HTR-8/SVneo (cell line): Measurements from ENCODE around the gene SESN3.

ENCODE experiments used
- DNase-seq: peaks from one replicate; pipeline ENCODE4 v3.0.0; 2011; ENCODE audit warnings: low spot score, mixed read lengths; ENCODE audit not compliant: insufficient read length
- FAIRE-seq: peaks from 2 replicates; lab custom pipeline; 2011; peaks lifted over from hg19 to GRCh38; lab: Jason Lieb, UNC

SESN3 gene

GRCh38 chr11:95135880-95136279 lies 95.1 kb downstream of the SESN3 start:
- FAIRE-seq, result no peak
- DNase-seq, result no peak

- FAIRE-seq, result no peak
- DNase-seq, result no peak
Observed at GRCh38 chr11:95135155-95135554, 95.8 kb downstream of the SESN3 start.

GRCh38 chr11:95134491-95134890 lies 96.5 kb downstream of the SESN3 start:
- DNase-seq (no peak), FAIRE-seq (no peak)

GRCh38 chr11:95132956-95133355 lies 98.0 kb downstream of the SESN3 start:
- DNase-seq, result no peak

DNA sequence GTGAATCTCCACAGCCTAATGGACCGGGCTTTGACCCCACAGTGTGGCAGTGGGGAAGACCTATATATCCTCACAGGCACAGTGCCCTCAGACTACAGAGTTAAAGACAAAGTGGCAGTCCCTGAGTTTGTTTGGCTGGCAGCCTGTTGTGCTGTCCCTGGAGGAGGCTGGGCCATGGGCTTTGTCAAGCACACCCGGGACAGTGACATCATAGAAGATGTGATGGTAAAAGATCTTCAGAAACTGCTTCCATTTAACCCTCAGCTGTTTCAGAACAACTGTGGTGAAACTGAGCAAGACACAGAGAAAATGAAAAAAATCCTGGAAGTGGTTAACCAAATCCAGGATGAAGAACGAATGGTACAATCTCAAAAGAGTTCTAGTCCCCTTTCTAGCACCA lies 102.4 kb downstream of the SESN3 start:
- no peak for DNase-seq
- no peak for FAIRE-seq

More at GRCh38 chr11:95132956-95133355, 98.0 kb downstream of the SESN3 start:
- FAIRE-seq, result no peak

DNA sequence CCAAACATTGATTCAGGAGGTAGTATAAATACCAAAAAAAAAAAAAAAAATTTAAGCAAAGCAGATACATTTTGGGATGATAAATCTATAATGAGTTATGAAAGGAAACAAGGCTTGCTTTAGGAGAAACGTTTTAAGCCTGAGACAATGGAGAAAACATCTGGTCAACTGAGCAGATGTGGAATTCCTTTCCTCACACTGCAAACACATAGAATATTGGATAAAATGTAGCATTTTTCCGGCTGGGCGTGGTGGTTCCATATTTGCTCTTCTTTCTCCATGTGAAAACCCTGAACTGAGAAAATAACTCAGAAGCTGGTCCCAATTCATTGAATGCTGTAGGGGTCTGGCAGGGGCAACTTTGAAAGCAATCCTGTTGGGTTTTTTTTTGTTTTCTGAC lies 107.4 kb downstream of the SESN3 start:
- DNase-seq, result no peak
- FAIRE-seq, result no peak

GRCh38 chr11:95121698-95122097 lies 109.3 kb downstream of the SESN3 start:
- no peak for FAIRE-seq
- DNase-seq, result no peak

DNA sequence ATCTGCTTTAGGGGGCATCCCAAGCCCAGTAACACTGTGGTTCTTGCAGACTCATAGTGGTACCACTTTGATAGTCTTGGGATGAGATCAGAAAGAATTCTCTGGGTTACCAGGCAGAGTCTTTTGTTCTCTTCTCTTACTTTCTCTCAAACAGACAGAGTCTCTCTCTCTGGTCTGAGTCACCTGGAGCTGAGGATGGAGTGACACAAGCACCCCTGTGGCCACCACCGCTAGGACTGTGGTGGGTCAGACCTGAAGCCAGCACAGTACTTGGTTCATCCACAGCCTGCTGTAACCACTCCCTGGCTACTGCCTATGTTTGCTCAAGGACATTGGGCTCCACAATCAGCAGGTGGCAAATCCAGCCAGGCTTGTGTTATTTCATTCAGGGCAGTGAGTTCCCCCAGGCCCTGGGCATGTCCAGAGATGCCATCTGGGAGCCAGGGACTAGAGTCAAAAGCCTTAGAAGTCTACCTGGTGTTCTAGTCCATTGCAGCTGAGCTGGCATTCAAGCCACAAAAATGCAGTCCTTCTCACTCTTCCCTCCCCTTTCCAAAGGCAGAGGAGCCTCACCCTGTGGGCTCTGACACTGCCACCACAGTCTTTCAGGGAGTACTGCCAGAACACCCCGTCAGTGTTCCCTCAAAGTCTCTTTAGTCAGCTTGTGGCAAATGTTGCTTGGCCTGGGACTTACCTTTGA lies 111.5 kb downstream of the SESN3 start:
- DNase-seq (no peak), FAIRE-seq (no peak)

GRCh38 chr11:95115597-95115996 lies 115.4 kb downstream of the SESN3 start:
- DNase-seq, result no peak
- FAIRE-seq, result no peak
